Activated T-cell treated with anti-CD3 and anti-CD28 coated beads for 24 hours (primary cell): ENCODE results near the gene SNRPE.
"Not testable (repeated sequence)": the region's sequence is repeated elsewhere in the genome, so short reads cannot be mapped to it uniquely, and the experiment has no call there.

Experiments
- DNase-seq: peaks from one replicate; pipeline ENCODE4 v3.0.0-alpha.2; 2020; ENCODE audit warnings: low read depth

SNRPE gene

DNA sequence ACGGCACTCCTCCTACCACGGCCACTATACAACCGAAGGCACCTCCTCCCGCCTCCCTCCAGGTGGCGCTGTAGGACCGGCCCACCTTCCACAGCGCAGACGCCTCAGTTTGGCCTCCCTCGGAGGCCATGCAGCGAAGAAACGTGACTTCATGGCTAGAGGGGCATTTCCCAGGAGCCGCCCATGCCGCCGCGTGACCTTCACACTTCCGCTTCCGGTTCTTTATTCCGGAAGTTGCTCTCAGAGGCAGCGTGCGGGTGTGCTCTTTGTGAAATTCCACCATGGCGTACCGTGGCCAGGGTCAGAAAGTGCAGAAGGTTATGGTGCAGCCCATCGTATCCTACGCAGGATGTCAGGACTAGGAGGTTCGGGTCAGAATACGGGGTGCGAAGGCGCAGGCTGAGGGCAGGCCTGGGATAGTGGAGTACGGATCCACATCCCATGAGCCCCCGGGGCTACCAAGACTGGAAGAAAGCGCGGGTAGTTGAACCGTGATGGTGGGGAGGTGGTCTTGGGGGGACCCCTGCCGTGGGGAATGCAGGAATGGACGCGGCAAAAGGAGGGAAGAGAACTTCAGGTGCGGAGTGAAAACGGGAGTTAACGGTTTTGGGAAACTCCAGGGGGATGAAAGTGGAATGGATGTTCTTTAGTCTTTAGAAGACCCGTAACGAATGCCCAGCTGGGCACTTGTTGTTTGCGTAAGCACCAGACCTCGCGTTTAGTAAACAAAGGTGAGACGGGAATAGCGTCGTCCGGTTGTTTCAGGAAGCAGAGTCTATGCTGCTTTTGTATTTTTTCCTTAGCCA lies at the start of gene SNRPE:
SNRPE (plus strand) TSS at position 221 of the 806 bp plus-strand sequence; CDS start at position 282, 61 bp downstream.
- DNase-seq: peak; percentile 95

DNA sequence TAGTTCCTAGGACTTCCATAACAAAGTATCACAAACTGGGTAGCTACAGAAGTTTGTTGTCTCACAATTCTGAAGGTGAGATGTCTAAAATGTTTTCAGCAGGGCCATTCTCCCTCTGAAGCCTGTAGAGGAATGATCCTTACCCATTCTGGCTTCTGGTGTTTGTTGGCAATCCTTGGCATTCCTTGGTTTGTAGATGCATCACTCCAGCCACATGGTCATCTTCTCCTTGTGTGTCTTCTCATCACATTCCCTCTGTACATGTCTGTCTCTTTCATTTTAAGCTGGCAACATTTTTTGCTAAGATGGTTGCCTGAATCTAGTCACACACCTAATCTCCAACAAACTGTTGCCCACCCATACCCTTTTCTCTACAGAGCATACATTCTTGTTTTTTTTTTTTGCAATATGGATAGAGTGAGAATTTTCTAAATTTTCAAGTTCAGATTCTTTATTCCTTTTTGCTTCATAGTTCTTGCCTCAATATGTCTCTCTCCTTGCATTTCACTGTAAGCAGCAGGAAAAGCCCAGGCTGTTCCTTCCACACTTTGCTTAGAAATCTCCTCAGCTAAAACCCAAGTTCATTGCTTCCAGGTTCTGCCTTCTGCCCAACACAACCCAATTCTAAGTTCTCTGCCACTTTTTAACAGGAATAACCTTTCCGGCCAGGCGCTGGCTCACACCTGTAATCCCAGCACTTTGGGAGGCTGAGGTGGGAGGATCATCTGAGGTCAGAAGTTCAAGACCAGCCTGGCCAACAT lies 47.6 kb upstream of the SNRPE start:
- no peak for DNase-seq

DNA sequence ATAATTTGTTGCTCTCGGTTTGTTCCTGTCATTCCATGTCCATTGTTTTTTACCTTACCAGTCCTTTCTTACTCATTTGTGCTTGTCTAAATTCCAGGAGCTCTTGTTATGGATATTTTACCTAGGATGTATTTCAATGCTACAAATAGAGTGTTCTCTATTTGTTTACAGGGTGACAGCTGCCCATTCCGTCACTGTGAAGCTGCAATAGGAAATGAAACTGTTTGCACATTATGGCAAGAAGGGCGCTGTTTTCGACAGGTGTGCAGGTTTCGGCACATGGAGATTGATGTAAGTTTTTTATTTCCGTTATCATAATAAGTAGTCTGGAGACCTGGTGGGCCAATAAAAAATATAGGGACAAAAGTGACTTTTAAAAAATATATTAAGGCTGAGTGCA lies 43.0 kb upstream of the SNRPE start:
- DNase-seq: no peak

DNA sequence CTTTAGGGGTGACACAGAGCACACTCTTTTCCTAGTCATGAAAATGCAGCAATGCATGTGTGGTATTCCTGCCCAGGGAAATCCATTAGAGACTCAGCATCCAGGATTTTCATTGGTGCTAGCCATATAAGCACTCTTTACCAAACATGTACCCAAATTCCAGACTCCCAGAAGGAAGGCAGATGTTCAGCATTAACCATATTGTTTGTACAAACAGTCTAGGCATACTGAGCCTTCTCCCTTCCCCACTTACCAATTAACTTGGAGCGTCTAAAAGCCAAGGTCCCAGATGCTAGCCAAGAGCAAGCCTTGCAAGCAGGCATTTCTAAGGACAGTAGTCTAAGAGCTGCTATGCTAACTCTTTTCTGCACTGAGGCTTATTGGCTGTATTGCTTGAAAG lies 38.1 kb upstream of the SNRPE start:
- no peak for DNase-seq

DNA sequence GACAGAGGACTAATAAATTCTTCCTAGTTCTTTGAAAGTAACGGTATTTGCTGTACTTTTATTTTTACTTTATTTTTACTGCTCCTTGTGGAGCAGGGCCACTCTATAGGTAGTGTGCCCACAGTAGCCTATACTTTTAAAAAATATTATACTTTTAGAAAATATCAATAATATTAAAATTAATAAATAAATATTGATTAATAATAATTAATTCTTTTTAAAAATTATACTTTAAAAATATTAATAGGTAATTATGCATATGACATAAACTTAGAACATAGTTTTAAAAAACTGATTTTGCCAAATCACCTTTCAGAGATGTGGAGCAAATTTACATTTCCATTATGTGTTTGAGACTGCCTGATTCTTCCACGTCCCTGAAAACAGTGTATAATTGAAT lies 35.2 kb upstream of the SNRPE start:
- no peak for DNase-seq

DNA sequence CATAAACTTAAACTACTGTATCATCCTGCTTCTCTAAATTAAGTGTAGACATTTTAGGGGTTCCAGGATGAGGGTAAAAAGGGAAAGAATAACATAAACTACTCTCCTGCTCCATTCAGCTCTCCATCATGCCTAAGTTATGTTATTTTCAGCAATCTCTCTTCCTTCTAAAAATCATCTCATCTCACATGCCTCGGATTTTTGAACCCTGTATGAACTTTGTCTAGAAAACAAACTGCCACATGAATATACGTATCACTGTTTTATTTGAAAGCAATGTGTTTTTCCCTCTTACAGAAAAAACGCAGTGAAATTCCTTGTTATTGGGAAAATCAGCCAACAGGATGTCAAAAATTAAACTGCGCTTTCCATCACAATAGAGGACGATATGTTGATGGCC lies 33.4 kb upstream of the SNRPE start:
- no peak for DNase-seq

DNA sequence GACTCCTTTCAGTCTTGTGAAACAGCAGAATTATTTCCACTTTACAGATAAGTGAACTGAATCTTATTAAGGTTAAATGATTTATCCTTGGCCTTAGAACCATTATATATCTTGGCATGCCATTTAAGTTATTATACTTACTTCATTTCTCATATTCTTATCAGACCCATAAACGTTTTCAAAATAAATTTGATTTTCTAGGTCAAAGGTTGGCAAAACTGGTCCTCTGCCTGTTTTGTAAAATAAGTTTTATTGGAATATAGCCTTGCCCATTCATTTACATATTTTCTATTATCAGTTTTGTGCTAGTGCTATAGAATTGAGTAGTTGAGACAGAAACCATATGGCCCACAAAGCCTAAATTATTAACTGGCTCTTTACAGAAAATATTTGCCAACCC lies 32.9 kb upstream of the SNRPE start:
- no peak for DNase-seq

DNA sequence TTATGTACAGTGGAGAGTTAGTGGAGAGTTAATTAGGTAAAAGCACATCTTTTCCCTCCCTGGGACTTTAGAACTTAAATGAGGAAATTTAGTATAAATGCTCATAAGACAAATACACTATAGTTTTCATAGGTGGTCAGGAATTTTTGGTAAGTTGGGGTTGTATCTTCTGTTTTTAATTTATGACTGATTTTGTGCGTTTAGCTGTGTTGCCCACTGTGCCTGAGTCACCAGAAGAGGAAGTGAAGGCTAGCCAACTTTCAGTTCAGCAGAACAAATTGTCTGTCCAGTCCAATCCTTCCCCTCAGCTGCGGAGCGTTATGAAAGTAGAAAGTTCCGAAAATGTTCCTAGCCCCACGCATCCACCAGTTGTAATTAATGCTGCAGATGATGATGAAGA lies 32.2 kb upstream of the SNRPE start:
- not testable (repeated sequence) for DNase-seq

DNA sequence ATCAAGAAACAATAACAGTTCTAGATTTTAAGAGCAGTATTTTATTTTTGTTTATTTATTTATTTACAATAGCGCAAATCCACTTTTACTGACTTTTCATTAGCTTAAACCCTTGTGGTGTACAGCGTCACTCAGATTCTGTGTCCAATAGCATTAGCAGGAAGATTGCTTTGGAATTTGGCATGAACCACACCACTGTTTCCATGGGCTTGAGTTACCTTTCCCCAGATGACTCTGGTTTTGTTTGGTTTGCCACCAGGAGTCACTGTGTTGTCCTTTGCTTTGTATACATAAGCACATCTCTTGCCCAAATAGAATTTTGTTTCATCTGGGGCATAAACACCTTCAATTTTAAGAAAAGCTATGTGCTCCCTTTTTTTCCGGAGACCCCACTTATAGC lies 25.9 kb upstream of the SNRPE start:
- DNase-seq: no peak

DNA sequence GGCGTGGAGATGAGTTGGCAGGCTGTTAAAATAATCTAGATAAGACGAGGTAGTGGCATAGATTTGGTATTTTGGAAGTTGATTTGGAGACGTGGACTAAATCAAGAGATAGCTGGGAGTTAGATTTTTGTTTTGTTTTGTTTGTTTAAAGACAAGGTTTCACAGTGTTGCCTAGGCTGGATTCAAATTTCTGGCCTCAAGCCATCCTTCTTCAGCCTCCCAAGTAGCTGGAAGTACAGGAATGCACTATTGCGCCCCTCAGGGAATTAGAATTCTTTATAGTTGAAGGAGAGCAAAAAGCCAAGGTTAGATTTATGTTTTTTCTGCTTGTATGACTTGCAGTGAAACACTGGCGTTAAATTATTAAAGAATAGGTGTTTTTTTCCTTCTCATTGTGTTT lies 22.3 kb upstream of the SNRPE start:
- DNase-seq: no peak

DNA sequence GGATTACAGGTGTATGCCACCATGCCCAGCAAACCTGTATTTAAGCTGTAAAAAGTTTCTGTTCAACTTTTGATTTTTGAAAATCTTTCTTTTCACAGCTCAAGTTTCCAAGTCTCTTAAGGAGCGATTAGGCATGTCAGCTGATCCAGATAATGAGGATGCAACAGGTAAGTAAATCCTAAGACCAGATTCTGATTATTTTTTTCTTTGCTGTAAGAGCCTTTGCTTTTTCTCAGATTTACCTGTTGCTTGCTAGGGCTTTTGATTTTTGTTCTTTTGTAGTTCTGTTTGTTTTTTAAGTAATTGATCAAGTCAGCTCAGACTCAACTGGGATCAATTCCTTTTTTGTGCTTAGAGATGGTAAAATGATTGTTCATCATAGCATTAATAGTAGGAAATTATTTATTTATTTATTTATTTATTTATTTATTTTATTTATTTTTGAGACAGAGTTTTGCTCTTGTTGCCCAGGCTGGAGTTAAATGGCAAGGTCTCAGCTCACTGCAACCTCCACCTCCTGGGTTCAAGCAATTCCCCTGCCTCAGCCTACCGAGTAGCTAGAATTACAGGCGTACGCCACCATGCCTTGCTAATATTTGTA lies 21.1 kb upstream of the SNRPE start:
- no peak for DNase-seq

DNA sequence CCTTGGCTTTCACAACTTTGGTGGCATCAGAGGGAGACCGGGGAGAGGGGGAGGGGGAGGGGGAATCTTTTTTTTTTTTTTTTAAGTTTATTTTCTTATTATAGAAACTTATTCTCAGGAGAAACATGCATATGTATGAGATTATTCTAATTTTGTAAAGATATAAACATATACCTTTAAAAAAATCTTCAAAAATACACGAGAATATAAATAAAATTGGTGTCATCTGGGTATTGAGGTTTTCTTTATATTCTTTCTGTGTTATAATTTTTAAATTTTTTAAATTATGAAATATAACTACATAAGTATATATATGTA lies 18.9 kb upstream of the SNRPE start:
- DNase-seq: no peak

DNA sequence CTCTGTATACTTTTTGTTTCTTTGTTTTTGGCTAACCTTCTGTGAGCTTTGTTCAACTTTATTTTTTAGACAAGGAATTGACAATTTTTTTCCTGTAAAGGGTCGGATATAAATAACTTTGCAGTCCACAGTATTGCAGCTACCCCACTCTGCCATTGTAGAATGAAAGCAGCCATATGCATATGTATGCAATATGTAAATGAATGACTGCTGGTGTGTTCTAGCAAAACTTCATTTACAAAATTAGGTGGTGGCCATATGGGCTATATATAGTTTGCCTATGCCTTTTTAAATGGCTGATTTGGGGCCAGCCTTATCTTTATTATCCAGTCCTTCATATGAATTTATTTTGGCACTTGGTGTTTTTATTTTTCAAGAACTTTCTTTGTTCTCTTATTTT lies 18.0 kb upstream of the SNRPE start:
- DNase-seq: no peak

DNA sequence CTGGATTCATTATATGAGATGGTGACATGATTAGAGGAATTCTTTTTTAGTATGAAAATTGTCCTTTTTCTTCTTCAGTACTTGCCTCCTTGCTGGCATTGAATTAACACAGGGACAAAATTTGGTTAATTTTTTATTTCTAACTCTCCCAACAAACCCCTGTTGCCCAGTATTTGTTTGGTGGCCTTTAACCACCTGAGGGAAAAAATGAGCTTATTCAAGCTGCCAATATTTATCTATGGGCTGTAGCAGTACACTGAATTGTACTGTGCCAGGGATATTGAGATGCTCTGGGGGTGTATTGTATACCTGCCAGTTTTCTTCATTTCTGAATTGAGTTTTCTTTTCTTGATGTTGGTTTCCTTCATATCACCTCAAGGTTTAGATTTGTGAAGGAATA lies 8.3 kb upstream of the SNRPE start:
- DNase-seq: not testable (repeated sequence)

DNA sequence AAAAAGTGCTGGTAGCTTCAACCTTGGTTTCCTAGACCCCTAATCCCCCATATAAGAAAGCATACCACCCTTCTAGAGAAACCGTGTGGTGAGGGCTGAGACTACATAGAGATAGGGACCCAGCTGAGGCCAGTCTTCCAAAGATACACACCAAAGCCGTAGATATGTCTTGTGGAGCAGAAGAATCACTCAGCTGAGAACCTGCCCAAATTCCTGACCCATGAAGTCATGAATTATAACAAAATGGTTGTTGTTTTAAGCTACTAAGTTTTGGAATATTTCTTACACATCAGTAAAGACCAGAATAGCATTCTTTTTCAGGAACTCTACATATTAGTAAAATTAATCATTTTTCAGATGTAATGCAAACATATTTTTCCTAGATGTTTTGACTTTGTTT lies 3.3 kb upstream of the SNRPE start:
- DNase-seq: no peak

DNA sequence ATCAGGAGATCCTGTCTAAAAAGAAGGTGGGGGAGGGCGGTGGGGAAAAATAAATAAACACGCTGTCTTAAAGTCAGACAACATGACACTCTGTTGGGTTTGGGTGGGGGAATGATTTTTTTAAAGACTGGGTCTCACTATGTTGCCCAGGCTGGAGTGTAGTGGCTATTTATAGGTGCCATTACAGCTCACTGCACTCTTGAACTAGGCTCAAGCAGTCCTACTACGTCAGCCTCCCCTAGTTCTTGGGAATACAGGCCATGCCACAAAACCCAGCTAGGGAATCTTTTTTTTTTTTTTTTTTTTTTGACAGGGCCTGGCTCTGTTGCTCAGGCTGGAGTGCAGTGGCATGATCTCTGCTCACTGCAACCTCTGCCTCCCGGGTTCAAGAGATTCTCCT lies 2.4 kb upstream of the SNRPE start:
- no peak for DNase-seq

DNA sequence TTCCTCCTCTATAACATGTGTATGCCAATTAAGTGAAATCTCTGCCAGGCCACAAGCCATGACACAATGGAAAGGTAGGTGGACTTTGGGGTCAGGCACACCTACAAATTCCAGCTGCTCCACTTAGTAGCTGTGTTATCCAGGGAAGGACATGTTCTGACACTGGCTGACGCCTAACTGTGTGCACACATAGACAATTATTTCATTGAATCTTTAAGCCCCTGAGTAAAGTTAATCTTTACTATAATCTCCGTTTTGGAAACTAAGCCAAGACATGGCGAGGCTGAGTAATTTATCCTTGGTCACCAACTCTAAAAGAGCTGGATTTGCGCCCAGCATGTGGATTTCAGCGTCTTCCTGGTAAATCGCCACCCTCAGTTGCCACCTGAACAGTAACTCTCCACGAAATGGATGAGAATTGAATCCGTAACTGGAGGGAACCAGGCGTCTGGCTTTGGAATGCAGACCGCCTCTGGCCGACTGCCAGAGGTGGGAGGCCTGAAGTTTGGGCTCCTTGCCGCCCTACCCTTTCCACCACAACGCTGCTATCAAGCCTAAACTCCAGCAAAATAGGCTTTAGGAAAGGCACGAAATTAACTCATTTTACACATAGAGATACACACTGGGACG lies 888 bp upstream of the SNRPE start:
- DNase-seq: no peak

DNA sequence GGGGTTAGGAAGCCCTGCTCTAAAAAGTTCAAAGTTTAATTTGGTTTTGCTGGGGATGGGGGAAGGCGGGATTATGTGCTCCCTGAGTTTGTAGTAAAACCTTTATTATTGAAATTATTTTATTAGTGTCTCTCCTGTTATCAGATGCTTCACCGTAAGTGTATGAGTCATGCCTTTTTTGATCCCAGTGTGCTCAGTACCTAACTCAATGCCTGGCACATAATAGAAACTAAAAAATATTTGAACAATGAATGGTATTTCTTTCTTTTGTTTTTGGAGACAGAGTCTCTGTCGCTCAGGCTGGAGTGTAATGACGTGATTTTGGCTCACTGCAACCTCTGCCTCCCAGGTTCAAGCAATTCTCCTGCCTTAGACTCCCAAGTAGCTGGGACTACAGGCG lies 6.4 kb downstream of the SNRPE start:
- no peak for DNase-seq

DNA sequence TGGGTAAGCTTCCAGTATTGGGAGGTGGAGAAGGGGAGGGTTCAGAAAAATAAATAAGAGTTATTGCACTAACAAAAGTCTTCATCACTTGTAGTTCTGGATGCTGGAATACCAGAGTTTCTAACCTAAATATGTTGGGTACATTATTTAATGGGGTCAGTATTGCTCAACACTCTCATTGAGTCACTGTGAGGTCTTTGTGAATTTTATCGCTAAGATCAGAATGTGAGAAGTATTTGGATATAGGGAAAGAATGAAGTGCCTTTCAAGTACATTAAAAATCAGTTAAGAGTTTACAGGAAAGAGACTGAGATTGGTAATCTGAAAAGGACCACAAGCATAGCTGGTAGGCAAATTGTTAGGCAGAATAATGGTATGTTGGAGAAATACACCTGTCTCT lies 8.8 kb downstream of the SNRPE start:
- no peak for DNase-seq

DNA sequence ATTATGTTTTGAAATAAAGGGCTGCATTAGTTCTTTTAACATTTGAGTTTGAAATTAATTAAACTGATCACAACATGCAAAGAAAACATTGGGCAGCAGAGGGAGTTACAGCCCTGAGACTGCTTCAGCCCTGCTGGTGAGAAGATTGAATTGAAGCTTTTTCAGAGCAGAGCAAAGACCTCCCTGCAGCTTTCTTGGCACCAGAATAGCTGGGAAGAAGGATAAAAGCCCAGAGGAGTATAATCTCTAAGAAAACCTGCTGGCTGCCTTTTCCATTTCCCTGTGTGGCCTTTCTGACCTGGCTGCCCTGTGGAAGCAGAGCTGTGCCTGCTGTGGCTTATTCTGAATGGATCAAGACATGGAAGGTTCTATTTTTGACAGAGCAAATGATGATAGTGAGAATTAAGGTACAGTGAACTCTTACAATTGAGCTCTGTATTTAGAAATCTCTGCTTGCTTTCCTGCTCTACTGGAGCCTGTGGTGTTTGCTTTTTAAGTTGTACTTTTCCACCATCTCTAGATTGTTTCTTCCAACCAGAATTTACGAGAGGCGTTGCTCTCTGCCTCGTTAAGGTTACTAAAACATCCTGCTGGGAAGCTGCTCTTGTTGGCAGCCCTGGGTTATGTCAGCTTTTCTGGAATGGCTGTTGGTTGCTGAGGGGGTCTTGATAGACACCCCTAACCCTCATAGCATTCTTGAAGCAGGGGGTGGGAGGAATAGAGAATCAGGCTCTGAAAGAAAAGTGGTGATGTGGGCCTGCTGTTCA lies 9.9 kb downstream of the SNRPE start:
- no peak for DNase-seq

DNA sequence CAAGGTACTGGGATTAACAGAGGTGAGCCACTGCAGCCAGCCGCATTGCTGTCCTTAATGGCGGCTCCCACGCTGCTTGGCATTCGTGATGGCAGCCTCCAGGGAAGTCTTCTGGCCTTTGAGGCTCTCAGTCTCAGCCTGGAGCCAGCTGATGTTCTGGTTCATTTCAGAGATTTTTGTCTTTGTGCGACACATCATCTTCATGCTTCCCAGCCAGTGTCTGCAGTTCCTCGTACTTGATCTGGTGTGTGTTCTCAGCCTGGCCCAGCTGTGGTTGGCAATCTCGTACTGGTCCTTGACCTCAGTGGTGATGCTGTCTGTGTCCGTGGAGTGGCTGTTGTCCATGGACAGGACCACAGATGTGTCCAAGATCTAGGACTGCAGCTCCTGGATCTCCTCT lies 11.7 kb downstream of the SNRPE start:
- no peak for DNase-seq

DNA sequence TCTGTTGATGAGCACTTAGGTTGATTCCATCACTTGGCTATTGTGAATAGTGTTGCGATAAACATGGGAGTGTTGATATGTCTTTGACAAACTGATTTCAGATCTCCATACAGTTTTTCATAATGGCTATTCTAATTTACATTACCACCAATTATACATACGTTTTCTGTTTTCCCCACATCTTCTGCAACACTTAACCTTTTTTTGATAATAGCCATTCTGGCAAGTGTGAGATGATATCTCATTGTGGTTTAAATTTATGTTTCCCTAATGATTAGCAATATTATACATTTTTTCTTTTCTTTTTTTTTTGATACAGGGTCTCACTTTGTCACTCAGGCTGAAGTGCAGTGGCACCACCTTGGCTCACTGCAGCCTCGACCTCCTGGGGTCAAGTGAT lies 17.0 kb downstream of the SNRPE start:
- no peak for DNase-seq
